NCI-H748 (cell line): Measurements from ENCODE around the gene PRTN3.

Experiments
- DNase-seq: peaks from one replicate; lab custom pipeline; 2025; ENCODE audit not compliant: unreplicated experiment; lab: John Stamatoyannopoulos, UW

PRTN3 gene

GRCh38 chr19:896999-897398, 56.2 kb downstream of the PRTN3 start:
- no peak for DNase-seq

- no peak for DNase-seq
Observed at GRCh38 chr19:897442-898039, 56.7 kb downstream of the PRTN3 start.
